ENCODE data around the gene MOB3B.

The MOB3B gene

GRCh38 chr9:27518809-27519208 is 10.8 kb downstream of the MOB3B start:
- Histone ChIP-seq H3K4me1 (ENCODE audit: control insufficient read depth, low read length) (no peaks in the 10 kb centered on the region), H3K9me2 (replicated peaks; ENCODE audit: control insufficient read depth, low read length) (no peaks in the 10 kb centered on the region), H4K20me1 (ENCODE audit: control insufficient read depth, insufficient read depth, low read depth, low read length) (no peaks in the 10 kb centered on the region)

DNA sequence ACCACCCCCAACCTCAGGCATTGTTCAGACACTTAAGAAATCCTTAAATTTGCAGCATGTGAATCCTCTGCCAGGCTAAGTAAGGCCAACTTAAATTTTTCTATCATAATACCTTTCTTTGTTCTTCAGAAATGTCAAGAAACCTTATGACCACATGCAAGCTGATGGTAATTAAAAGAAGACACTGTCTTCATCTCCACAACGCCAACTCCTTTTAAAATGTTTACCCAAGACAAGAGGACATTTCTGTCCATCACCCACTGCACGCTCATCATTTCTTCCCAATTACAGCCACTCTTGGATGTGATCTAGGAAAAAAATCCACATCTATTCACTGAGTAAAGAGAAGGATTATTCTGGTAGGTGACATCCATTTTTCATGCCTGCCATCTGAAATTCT is 11.6 kb downstream of the MOB3B start:
- H3K9me3 ChIP-seq (ENCODE audit: control insufficient read depth, insufficient read depth, low read length) = no peaks in the 10 kb centered on the region
- H3K27me3 ChIP-seq (ENCODE audit: control insufficient read depth, low read length) = peaks cover 2% of the 10 kb centered on the region; the same call in 1 of the 2 replicates
- TF ChIP-seq CTCF (IDR thresholded peaks at IDR 0.05; ENCODE audit: low read depth, low read length, poor library complexity, severe bottlenecking) = no peak
- H3K4me2 ChIP-seq (ENCODE audit: low read length) = no peak overlapping the region
- no peaks in the 10 kb centered on the region for H4K20me1 ChIP-seq (ENCODE audit: control insufficient read depth, insufficient read depth, low read depth, low read length)
- no peaks in the 10 kb centered on the region for H3K36me3 ChIP-seq (ENCODE audit: control insufficient read depth, low read length)
- no peak overlapping the region for H3K27ac ChIP-seq (ENCODE audit: low read depth, low read length)
- H3K9me2 ChIP-seq (replicated peaks; ENCODE audit: control insufficient read depth, low read length) = no peaks in the 10 kb centered on the region
- H3K79me2 ChIP-seq (ENCODE audit: control insufficient read depth, low read length) = no peaks in the 10 kb centered on the region
- H3K4me1 ChIP-seq (ENCODE audit: control insufficient read depth, low read length) = no peaks in the 10 kb centered on the region
- H3F3A ChIP-seq (ENCODE audit: control insufficient read depth, insufficient read depth) = no peaks in the 10 kb centered on the region
- no peak overlapping the region for H3K4me3 ChIP-seq (ENCODE audit: low read length)

More at GRCh38 chr9:27518809-27519208, 10.8 kb downstream of the MOB3B start:
- Histone ChIP-seq H3K4me3 (ENCODE audit: low read length) (no peak overlapping the region), H3F3A (ENCODE audit: control insufficient read depth, insufficient read depth) (no peaks in the 10 kb centered on the region), H3K27ac (ENCODE audit: low read depth, low read length) (no peak overlapping the region), H3K9me3 (ENCODE audit: control insufficient read depth, insufficient read depth, low read length) (no peaks in the 10 kb centered on the region), H3K79me2 (ENCODE audit: control insufficient read depth, low read length) (no peaks in the 10 kb centered on the region), H3K36me3 (ENCODE audit: control insufficient read depth, low read length) (no peaks in the 10 kb centered on the region), H3K27me3 (ENCODE audit: control insufficient read depth, low read length) (no peaks in the 10 kb centered on the region; the same call in 1 of the 2 replicates), H3K4me2 (ENCODE audit: low read length) (no peak overlapping the region)
- TF ChIP-seq CTCF (IDR thresholded peaks at IDR 0.05; ENCODE audit: low read depth, low read length, poor library complexity, severe bottlenecking) = no peak
- TF ChIP-seq EZH2phosphoT487 (IDR thresholded peaks at IDR 0.05; ENCODE audit: borderline replicate concordance, low read length) = no peak

- Histone ChIP-seq H3K27me3 (ENCODE audit: control insufficient read depth, low read length) (peaks cover 3% of the 10 kb centered on the region; the same call in 1 of the 2 replicates), H3K9me2 (replicated peaks; ENCODE audit: control insufficient read depth, low read length) (no peaks in the 10 kb centered on the region), H3K79me2 (ENCODE audit: control insufficient read depth, low read length) (no peaks in the 10 kb centered on the region), H3K27ac (ENCODE audit: low read depth, low read length) (no peak overlapping the region), H3F3A (ENCODE audit: control insufficient read depth, insufficient read depth) (no peaks in the 10 kb centered on the region), H3K4me1 (ENCODE audit: control insufficient read depth, low read length) (no peaks in the 10 kb centered on the region), H3K4me2 (ENCODE audit: low read length) (no peak overlapping the region), H3K4me3 (ENCODE audit: low read length) (no peak overlapping the region), H3K36me3 (ENCODE audit: control insufficient read depth, low read length) (no peaks in the 10 kb centered on the region), H3K9me3 (ENCODE audit: control insufficient read depth, insufficient read depth, low read length) (no peaks in the 10 kb centered on the region), H4K20me1 (ENCODE audit: control insufficient read depth, insufficient read depth, low read depth, low read length) (no peaks in the 10 kb centered on the region)
- TF ChIP-seq EZH2phosphoT487 (IDR thresholded peaks at IDR 0.05; ENCODE audit: borderline replicate concordance, low read length) = no peak
- no peak for TF ChIP-seq CTCF (IDR thresholded peaks at IDR 0.05; ENCODE audit: low read depth, low read length, poor library complexity, severe bottlenecking)
These were observed 15.1 kb downstream of the MOB3B start for GRCh38 chr9:27514551-27514950.

- Histone ChIP-seq H3F3A (ENCODE audit: control insufficient read depth, insufficient read depth) (no peaks in the 10 kb centered on the region), H3K27me3 (ENCODE audit: control insufficient read depth, low read length) (peaks cover 3% of the 10 kb centered on the region; the same call in 1 of the 2 replicates), H3K9me2 (replicated peaks; ENCODE audit: control insufficient read depth, low read length) (no peaks in the 10 kb centered on the region), H3K36me3 (ENCODE audit: control insufficient read depth, low read length) (no peaks in the 10 kb centered on the region), H3K4me1 (ENCODE audit: control insufficient read depth, low read length) (no peaks in the 10 kb centered on the region), H4K20me1 (ENCODE audit: control insufficient read depth, insufficient read depth, low read depth, low read length) (no peaks in the 10 kb centered on the region), H3K9me3 (ENCODE audit: control insufficient read depth, insufficient read depth, low read length) (no peaks in the 10 kb centered on the region), H3K4me2 (ENCODE audit: low read length) (no peak overlapping the region), H3K4me3 (ENCODE audit: low read length) (no peak overlapping the region), H3K27ac (ENCODE audit: low read depth, low read length) (no peak overlapping the region), H3K79me2 (ENCODE audit: control insufficient read depth, low read length) (no peaks in the 10 kb centered on the region)
- TF ChIP-seq CTCF (IDR thresholded peaks at IDR 0.05; ENCODE audit: low read depth, low read length, poor library complexity, severe bottlenecking) (no peak), EZH2phosphoT487 (IDR thresholded peaks at IDR 0.05; ENCODE audit: borderline replicate concordance, low read length) (no peak)
These were observed 17.8 kb downstream of the MOB3B start for GRCh38 chr9:27511771-27512170.
